Measurements from ENCODE around the gene SNAI3.

DNA sequence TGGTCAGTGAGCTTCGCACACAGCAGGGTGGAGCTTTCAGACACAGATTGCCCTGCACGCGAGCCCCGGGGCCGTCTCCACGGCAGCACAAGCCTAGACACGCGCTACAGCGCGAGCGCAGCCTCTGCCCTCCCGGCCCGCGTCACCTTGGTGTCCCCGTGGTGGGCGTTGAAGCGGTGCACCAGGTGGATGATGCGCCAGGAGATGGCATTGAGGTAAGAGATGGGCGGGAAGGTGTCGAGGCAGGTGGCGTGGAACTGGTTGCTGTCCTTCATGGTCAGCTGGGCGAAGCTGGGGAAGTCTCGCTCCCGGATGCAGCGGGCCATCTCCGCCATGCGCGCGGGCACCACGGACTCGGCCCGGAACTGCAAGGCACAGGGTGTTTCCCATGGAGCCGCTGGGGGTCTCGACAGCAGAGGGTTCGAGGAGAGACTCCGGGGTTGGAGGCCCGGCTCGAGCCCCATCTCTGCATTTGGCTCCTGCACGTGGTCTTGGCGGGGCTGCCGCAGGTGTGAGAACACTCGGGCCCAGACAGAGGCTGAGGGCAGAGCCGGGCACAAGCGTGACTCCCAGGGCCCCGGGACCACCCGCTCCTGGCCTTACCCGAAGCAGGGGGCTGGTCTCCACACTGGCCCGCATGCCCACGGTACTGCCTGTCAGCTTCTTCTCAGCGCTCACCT, 31.1 kb downstream of the SNAI3 start:
- no peak for TF ChIP-seq RFX5 (IDR thresholded peaks at IDR 0.05; ENCODE audit: borderline replicate concordance, low read depth, low read length)
- TF ChIP-seq POLR2AphosphoS5 (IDR thresholded peaks at IDR 0.05; ENCODE audit: low read depth, low read length), result no peak
- no peak for TF ChIP-seq EZH2 (IDR thresholded peaks at IDR 0.05; ENCODE audit: low read depth, low read length, severe bottlenecking)
- no peak for TF ChIP-seq CHD2 (IDR thresholded peaks at IDR 0.05; ENCODE audit: low read length)
- TF ChIP-seq, protein P1, sequence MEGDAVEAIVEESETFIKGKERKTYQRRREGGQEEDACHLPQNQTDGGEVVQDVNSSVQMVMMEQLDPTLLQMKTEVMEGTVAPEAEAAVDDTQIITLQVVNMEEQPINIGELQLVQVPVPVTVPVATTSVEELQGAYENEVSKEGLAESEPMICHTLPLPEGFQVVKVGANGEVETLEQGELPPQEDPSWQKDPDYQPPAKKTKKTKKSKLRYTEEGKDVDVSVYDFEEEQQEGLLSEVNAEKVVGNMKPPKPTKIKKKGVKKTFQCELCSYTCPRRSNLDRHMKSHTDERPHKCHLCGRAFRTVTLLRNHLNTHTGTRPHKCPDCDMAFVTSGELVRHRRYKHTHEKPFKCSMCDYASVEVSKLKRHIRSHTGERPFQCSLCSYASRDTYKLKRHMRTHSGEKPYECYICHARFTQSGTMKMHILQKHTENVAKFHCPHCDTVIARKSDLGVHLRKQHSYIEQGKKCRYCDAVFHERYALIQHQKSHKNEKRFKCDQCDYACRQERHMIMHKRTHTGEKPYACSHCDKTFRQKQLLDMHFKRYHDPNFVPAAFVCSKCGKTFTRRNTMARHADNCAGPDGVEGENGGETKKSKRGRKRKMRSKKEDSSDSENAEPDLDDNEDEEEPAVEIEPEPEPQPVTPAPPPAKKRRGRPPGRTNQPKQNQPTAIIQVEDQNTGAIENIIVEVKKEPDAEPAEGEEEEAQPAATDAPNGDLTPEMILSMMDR (IDR thresholded peaks at IDR 0.05; ENCODE audit: control extremely low read depth in 1 of 3, insufficient read depth in 1 of 3, low read depth in 1 of 3, low read length in 3 of 3), result no peak

Measured in H1 (cell line).